ENCODE data around the gene FGF7. TPM values are rescaled to one million over a fixed set of nuclear protein-coding genes. Genes with fewer than 3 reads are reported as not detected.

Gene FGF7
- total RNA-seq, 4 donors from 2014 or later, result 1.2 to 45.4 (median 10.8) TPM

DNA sequence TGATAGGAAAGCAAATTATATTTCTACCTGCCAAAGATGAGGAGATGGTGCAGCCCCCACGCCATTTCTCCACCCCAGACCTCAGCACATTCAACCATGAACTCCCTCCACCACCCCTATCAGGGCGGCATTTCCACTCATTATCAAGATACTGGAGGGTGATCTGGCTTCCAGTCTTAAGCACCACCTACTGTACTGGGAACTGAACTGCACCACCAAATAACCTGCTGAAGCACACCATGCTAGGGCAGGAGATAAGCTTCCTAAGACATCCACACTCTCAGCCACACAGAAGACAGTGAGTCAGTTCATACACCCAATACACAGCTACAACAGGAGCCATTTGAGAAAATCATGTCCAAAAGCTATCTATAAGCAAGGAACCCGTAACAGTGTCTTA is 98.8 kb downstream of the FGF7 start:
- TF ChIP-seq POLR2A (IDR thresholded peaks at IDR 0.05), result no peak
- TF ChIP-seq, protein P1, sequence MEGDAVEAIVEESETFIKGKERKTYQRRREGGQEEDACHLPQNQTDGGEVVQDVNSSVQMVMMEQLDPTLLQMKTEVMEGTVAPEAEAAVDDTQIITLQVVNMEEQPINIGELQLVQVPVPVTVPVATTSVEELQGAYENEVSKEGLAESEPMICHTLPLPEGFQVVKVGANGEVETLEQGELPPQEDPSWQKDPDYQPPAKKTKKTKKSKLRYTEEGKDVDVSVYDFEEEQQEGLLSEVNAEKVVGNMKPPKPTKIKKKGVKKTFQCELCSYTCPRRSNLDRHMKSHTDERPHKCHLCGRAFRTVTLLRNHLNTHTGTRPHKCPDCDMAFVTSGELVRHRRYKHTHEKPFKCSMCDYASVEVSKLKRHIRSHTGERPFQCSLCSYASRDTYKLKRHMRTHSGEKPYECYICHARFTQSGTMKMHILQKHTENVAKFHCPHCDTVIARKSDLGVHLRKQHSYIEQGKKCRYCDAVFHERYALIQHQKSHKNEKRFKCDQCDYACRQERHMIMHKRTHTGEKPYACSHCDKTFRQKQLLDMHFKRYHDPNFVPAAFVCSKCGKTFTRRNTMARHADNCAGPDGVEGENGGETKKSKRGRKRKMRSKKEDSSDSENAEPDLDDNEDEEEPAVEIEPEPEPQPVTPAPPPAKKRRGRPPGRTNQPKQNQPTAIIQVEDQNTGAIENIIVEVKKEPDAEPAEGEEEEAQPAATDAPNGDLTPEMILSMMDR (IDR thresholded peaks at IDR 0.05), result no peak
- Histone ChIP-seq H3K9me3 (no peaks in the 10 kb centered on the region), H3K4me1 (no peaks in the 10 kb centered on the region), H3K27ac (no peak overlapping the region), H3K27me3 (no peaks in the 10 kb centered on the region), H3K36me3 (no peaks in the 10 kb centered on the region), H3K4me3 (no peak overlapping the region)
- DNase-seq, result no peak

DNA sequence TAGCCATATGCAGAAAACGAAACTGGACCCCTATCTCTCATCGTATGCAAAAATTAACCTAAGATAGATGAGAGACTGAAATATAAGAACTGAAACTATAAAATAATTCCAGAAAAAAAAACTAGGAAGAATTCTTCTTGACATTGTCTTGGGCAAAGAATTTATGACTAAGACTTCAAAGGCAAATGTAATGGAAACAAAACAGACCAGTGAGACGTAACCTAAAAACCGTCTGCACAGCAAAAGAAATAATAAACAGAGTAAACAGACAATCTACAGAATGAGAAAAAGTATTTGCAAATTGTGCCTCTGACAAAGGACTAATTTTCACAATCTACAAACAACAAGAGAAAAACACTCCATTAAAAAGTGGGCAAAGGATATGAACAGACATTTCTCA is 105.2 kb downstream of the FGF7 start:
- no peak overlapping the region for H3K4me3 ChIP-seq
- TF ChIP-seq POLR2A (IDR thresholded peaks at IDR 0.05), result no peak
- TF ChIP-seq, protein P1 (IDR thresholded peaks at IDR 0.05), result no peak
- no peaks in the 10 kb centered on the region for H3K27me3 ChIP-seq
- no peaks in the 10 kb centered on the region for H3K36me3 ChIP-seq
- no peak overlapping the region for H3K27ac ChIP-seq
- no peak for DNase-seq
- H3K4me1 ChIP-seq, result no peaks in the 10 kb centered on the region
- no peaks in the 10 kb centered on the region for H3K9me3 ChIP-seq

DNA sequence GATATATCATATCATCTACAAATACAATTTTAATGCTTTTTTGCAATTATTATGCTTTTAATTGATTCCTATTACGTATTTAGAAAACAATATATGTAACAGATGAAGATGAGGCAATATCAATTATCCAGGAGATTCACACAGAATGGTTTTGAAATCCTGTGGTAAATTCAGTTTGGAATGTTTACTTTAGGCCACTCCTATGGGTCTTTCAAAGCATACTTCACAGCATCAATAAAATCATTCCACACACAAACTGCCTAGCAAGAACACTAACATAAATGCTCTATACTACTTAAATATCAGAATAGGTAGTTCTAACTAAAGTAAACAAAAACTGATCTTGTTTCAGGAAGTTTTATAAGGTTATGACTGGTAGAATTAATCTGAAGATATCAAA is 107.0 kb downstream of the FGF7 start:
- no peak for DNase-seq
- Histone ChIP-seq H3K4me3 (no peak overlapping the region), H3K36me3 (no peaks in the 10 kb centered on the region), H3K27me3 (no peaks in the 10 kb centered on the region), H3K4me1 (no peaks in the 10 kb centered on the region), H3K9me3 (peaks cover 0 to 4% (median 0%) of the 10 kb centered on the region in 4 donors), H3K27ac (no peak overlapping the region)
- TF ChIP-seq, protein P1 (IDR thresholded peaks at IDR 0.05), result no peak
- TF ChIP-seq POLR2A (IDR thresholded peaks at IDR 0.05), result no peak

Other genes with a start within 250 kb of the FGF7 start
- gene FAM227B, start 197.6 kb downstream of the FGF7 start, total RNA-seq, result 1 to 10 TPM; 1.1 to 4.1 (median 2.9) TPM
- 1 to 10 TPM; 5.4 to 9.5 (median 7.2) TPM for gene DTWD1, start 197.8 kb downstream of the FGF7 start, total RNA-seq

Data from Peyer's patch (tissue), 4 donors.